D721Med (cell line): Measurements from ENCODE around the gene FNDC11.
A peak's percentile ranks its signal among the peaks of the same experiment; 100 is the strongest.
"Not testable (repeated sequence)": the region's sequence is repeated elsewhere in the genome, so short reads cannot be mapped to it uniquely, and the experiment has no call there.

Experiments
- DNase-seq: peaks from one replicate; pipeline ENCODE4 v3.0.0; 2011; ENCODE audit warnings: low spot score; ENCODE audit not compliant: insufficient read length
- FAIRE-seq: peaks from 2 replicates; lab custom pipeline; 2011; peaks lifted over from hg19 to GRCh38; lab: Jason Lieb, UNC
- CTCF ChIP-seq: IDR thresholded peaks from 2 replicates; pipeline ENCODE4 v1.5.1; 2012; ENCODE audit warnings: mild to moderate bottlenecking, control low read depth; ENCODE audit not compliant: insufficient read depth; ENCODE audit errors: missing control alignments

FNDC11 gene

GRCh38 chr20:63570281-63571086, 16.5 kb downstream of the FNDC11 start:
- TF ChIP-seq CTCF: no peak
- DNase-seq (no peak), FAIRE-seq (no peak)

- DNase-seq: not testable (repeated sequence)
These were observed 17.1 kb downstream of the FNDC11 start for GRCh38 chr20:63571087-63571478.

GRCh38 chr20:63572071-63572787, 18.3 kb downstream of the FNDC11 start:
- no peak for FAIRE-seq

More at GRCh38 chr20:63571087-63571478, 17.1 kb downstream of the FNDC11 start:
- not testable (repeated sequence) for FAIRE-seq

GRCh38 chr20:63572788-63573646, 19.1 kb downstream of the FNDC11 start:
- TF ChIP-seq CTCF: no peak
- DNase-seq (no peak), FAIRE-seq (no peak)

More at GRCh38 chr20:63572071-63572787, 18.3 kb downstream of the FNDC11 start:
- no peak for DNase-seq
- TF ChIP-seq CTCF: no peak

- no peak for TF ChIP-seq CTCF
- DNase-seq: no peak
- no peak for FAIRE-seq
These were observed 19.7 kb downstream of the FNDC11 start for GRCh38 chr20:63573647-63574131.

GRCh38 chr20:63574156-63574828, 20.3 kb downstream of the FNDC11 start, which contains the start of gene HELZ2:
HELZ2 (minus strand) TSS chr20:63574239; CDS start chr20:63572385, 1,854 bp downstream.
- DNase-seq (peak; percentile 75), FAIRE-seq (no peak)
- TF ChIP-seq CTCF: no peak
